H9 (cell line): ENCODE measurements around the gene P2RX5. TPM values are rescaled to one million over a fixed set of nuclear protein-coding genes. Genes with fewer than 3 reads are reported as not detected.

ENCODE experiments used
- DNase-seq: peaks from one replicate; pipeline ENCODE4 v3.0.0-alpha.2; 2017
- H2AFZ ChIP-seq: one replicate; pipeline ENCODE4 v1.6.1; 2013; ENCODE audit warnings: mild to moderate bottlenecking, low read length, control low read depth, moderate library complexity
- H2AK5ac ChIP-seq: 2 replicates; pipeline ENCODE4 v1.6.1; 2013; ENCODE audit warnings: low read length, control low read depth, mixed read lengths; ENCODE audit not compliant: insufficient read length
- H2BK120ac ChIP-seq: one replicate; pipeline ENCODE4 v1.6.1; 2013; ENCODE audit warnings: low read depth, mild to moderate bottlenecking, low read length, control low read depth, inconsistent platforms; ENCODE audit not compliant: poor library complexity, severe bottlenecking
- H2BK12ac ChIP-seq: 2 replicates; pipeline ENCODE4 v1.6.1; 2013; ENCODE audit warnings: low read length, control low read depth, mixed read lengths, low read depth; ENCODE audit not compliant: insufficient read length
- H2BK15ac ChIP-seq: 2 replicates; pipeline ENCODE4 v1.6.1; 2013; ENCODE audit warnings: low read depth, low read length, control low read depth
- H2BK20ac ChIP-seq: one replicate; pipeline ENCODE4 v1.6.1; 2013; ENCODE audit warnings: low read depth, mild to moderate bottlenecking, low read length, control low read depth, inconsistent platforms; ENCODE audit not compliant: poor library complexity, severe bottlenecking
- H2BK5ac ChIP-seq: 2 replicates; pipeline ENCODE4 v1.6.1; 2013; ENCODE audit warnings: low read length, control low read depth, mixed read lengths; ENCODE audit not compliant: insufficient read length
- H3K14ac ChIP-seq: 2 replicates; pipeline ENCODE4 v1.6.1; 2013; ENCODE audit warnings: low read length, control low read depth; ENCODE audit not compliant: insufficient read depth
- H3K18ac ChIP-seq: 2 replicates; pipeline ENCODE4 v1.6.1; 2013; ENCODE audit warnings: low read depth, mild to moderate bottlenecking, mixed read lengths, low read length, control low read depth; ENCODE audit not compliant: insufficient read length
- H3K23ac ChIP-seq: 2 replicates; pipeline ENCODE4 v1.6.1; 2013; ENCODE audit warnings: low read length, control low read depth, mixed read lengths, low read depth; ENCODE audit not compliant: insufficient read length
- H3K23me2 ChIP-seq: 2 replicates; pipeline ENCODE4 v1.6.1; 2013; ENCODE audit warnings: low read depth, mild to moderate bottlenecking, mixed read lengths, low read length, control low read depth; ENCODE audit not compliant: insufficient read length, poor library complexity, severe bottlenecking
- H3K27ac ChIP-seq: 2 replicates; pipeline ENCODE4 v1.5.1; 2013; ENCODE audit warnings: low read length, control low read depth, mixed read lengths, low read depth; ENCODE audit not compliant: insufficient read length
- H3K27me3 ChIP-seq: 2 replicates; pipeline ENCODE4 v1.6.1; 2013; ENCODE audit warnings: low read length, control low read depth, inconsistent platforms; ENCODE audit not compliant: insufficient read depth
- H3K4ac ChIP-seq: 2 replicates; pipeline ENCODE4 v1.6.1; 2013; ENCODE audit warnings: low read depth, mild to moderate bottlenecking, control low read depth, inconsistent platforms, low read length, moderate library complexity
- H3K4me1 ChIP-seq: 2 replicates; pipeline ENCODE4 v1.6.1; 2013; ENCODE audit warnings: low read length, control low read depth, inconsistent platforms; ENCODE audit not compliant: insufficient read depth
- H3K4me2 ChIP-seq: 2 replicates; pipeline ENCODE4 v1.6.1; 2013; ENCODE audit warnings: low read length, control low read depth, mixed read lengths; ENCODE audit not compliant: insufficient read length, insufficient read depth
- H3K56ac ChIP-seq: 2 replicates; pipeline ENCODE4 v1.6.1; 2013; ENCODE audit warnings: low read depth, mild to moderate bottlenecking, mixed read lengths, low read length, control low read depth; ENCODE audit not compliant: insufficient read length
- H3K79me1 ChIP-seq: 2 replicates; pipeline ENCODE4 v1.6.1; 2013; ENCODE audit warnings: low read depth, mild to moderate bottlenecking, moderate library complexity, low read length, control low read depth, inconsistent platforms; ENCODE audit not compliant: insufficient read depth, poor library complexity, severe bottlenecking
- H3K79me2 ChIP-seq: 2 replicates; pipeline ENCODE4 v1.6.1; 2013; ENCODE audit warnings: low read length, control low read depth, inconsistent platforms; ENCODE audit not compliant: insufficient read depth
- H3K9ac ChIP-seq: 2 replicates; pipeline ENCODE4 v1.6.1; 2013; ENCODE audit warnings: low read length, control low read depth, mixed read lengths; ENCODE audit not compliant: insufficient read length; ENCODE audit errors: extremely low read depth
- H3K9me3 ChIP-seq: one replicate; pipeline ENCODE4 v1.6.1; 2013; ENCODE audit warnings: low read depth, low read length, inconsistent platforms; ENCODE audit not compliant: control insufficient read depth
- H3T11ph ChIP-seq: one replicate; pipeline ENCODE4 v1.6.1; 2013; ENCODE audit warnings: mild to moderate bottlenecking, low read length, control low read depth, inconsistent platforms
- H4K20me1 ChIP-seq: one replicate; pipeline ENCODE4 v1.6.1; 2013; ENCODE audit not compliant: control insufficient read depth, insufficient read length, insufficient read depth
- H4K5ac ChIP-seq: 2 replicates; pipeline ENCODE4 v1.6.1; 2013; ENCODE audit warnings: low read depth, mild to moderate bottlenecking, mixed read lengths, low read length, control low read depth; ENCODE audit not compliant: insufficient read length
- H4K8ac ChIP-seq: replicated peaks from 2 replicates; pipeline ENCODE4 v1.6.1; 2013; ENCODE audit warnings: low read length, control low read depth, mixed read lengths, low read depth; ENCODE audit not compliant: insufficient read length
- H4K91ac ChIP-seq: 2 replicates; pipeline ENCODE4 v1.6.1; 2013; ENCODE audit warnings: low read depth, mild to moderate bottlenecking, moderate library complexity, mixed read lengths, low read length, control low read depth; ENCODE audit not compliant: insufficient read length
- H3K27ac Mint-ChIP-seq, 3 experiments: 2 replicates in 2 of 3; 3 replicates in 1 of 3; pipeline ENCODE4 v1.8.0; 2020 to 2021; ENCODE audit warnings: mixed read lengths in 3 of 3, mild to moderate bottlenecking in 1 of 3, moderate library complexity in 1 of 3
- H3K27me3 Mint-ChIP-seq: 2 replicates; pipeline ENCODE4 v1.8.0; 2021; ENCODE audit warnings: low read depth, mild to moderate bottlenecking, moderate library complexity, mixed read lengths
- H3K36me3 Mint-ChIP-seq, 3 experiments: 2 replicates in 2 of 3; 3 replicates in 1 of 3; pipeline ENCODE4 v1.8.0; 2020 to 2021; ENCODE audit warnings: low read depth in 3 of 3, mixed read lengths in 3 of 3; ENCODE audit not compliant: insufficient read depth in 1 of 3
- H3K4me1 Mint-ChIP-seq, 2 experiments: 2 replicates each; pipeline ENCODE4 v1.8.0; 2020; ENCODE audit warnings: mixed read lengths in 2 of 2
- H3K4me3 Mint-ChIP-seq, 2 experiments: 2 replicates in 1 of 2; 3 replicates in 1 of 2; pipeline ENCODE4 v1.8.0; 2020 to 2021; ENCODE audit warnings: mild to moderate bottlenecking in 2 of 2, mixed read lengths in 2 of 2, moderate library complexity in 1 of 2
- H3K9me3 Mint-ChIP-seq, 2 experiments: 2 replicates in 1 of 2; 3 replicates in 1 of 2; pipeline ENCODE4 v1.8.0; 2020; ENCODE audit warnings: mild to moderate bottlenecking in 2 of 2, mixed read lengths in 2 of 2, moderate library complexity in 1 of 2
- WGBS: extraction: QIAGEN DNeasy Blood & Tissue Kit; methylation state at CpG from one replicate; pipeline ENCODE4 v1.1.7; 2013; ENCODE audit warnings: missing lambda C conversion rate, low lambda C conversion rate, mixed read lengths; ENCODE audit not compliant: insufficient read length; ENCODE audit errors: extremely low coverage; 5-methylcytosine and 5-hydroxymethylcytosine counted together
- total RNA-seq: library from RNA; stranded (reverse); gene quantifications from 2 replicates; pipeline ENCODE4 v1.2.1, GENCODE V29; 2021
- TF ChIP-seq, protein P1 (sequence below): fragments of 200-600 bp; sonication (generic); conservative IDR thresholded peaks from 3 replicates; pipeline ENCODE4 v1.8.0; 2021; ENCODE audit warnings: antibody characterized with exemption, mild to moderate bottlenecking

Gene P2RX5
- total RNA-seq, 1 experiment from 2014 or later: 4.7 TPM

DNA sequence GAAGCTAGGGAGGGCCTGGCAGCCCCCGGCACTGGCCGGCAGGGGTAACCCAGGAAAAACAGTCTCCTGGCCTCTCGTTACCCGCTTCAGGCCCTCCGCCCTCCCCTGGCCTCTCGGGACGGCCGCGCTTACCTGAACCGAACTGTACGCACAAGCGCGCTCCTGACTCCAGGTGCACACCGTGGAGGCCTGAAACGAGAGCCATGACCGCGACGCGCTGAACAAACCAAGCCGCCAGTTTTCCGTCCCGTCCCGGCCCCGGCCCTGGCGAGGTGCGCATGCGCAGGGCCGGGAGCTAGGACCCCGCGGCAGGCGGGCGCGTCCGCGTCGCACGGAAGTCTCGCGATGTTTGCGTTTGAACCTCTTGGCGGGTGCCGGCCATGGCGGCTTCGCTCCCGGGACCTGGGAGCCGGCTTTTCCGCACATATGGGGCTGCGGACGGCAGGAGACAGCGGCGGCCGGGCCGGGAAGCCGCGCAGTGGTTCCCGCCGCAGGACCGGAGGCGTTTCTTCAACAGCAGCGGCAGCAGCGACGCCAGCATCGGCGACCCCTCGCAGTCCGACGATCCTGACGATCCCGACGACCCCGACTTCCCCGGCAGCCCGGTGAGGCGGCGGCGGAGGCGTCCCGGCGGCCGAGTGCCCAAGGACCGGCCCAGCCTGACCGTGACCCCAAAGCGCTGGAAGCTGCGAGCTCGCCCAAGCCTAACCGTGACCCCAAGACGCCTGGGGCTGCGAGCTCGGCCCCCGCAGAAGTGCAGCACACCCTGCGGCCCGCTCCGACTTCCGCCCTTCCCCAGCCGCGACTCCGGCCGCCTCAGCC is 27.8 kb upstream of the P2RX5 start, which contains the start of gene HASPIN:
Gene HASPIN, plus strand, starts transcription at position 348 of the 822 bp plus-strand sequence. Its CDS starts 33 bp downstream, at position 381.
- Histone ChIP-seq H3K79me2 (peaks cover 8% of the 10 kb centered on the region; the same call in 1 of the 2 replicates), H2AFZ (no peak within 1 kb of the TSS), H2BK5ac (no peak within 1 kb of the TSS), H3K23me2 (peaks cover 11% of the 10 kb centered on the region), H3K79me1 (peaks cover 6% of the 10 kb centered on the region), H3K56ac (no peak within 1 kb of the TSS), H2BK20ac (no peak within 1 kb of the TSS), H3K9ac (peak within 1 kb of the TSS; percentile 93), H2AK5ac (no peak within 1 kb of the TSS), H2BK15ac (no peak within 1 kb of the TSS), H3K4ac (no peak within 1 kb of the TSS), H3K4me2 (peak within 1 kb of the TSS; percentile 89), H4K5ac (no peak within 1 kb of the TSS), H3K18ac (peak within 1 kb of the TSS; percentile 85), H2BK120ac (no peak within 1 kb of the TSS), H3K4me1 (no peaks in the 10 kb centered on the region), H3K9me3 (no peaks in the 10 kb centered on the region), H3K23ac (no peak within 1 kb of the TSS), H4K91ac (no peak within 1 kb of the TSS), H3K27ac (no peak within 1 kb of the TSS), H3K14ac (peak within 1 kb of the TSS; percentile 92), H3K27me3 (no peaks in the 10 kb centered on the region), H4K20me1 (no peaks in the 10 kb centered on the region), H2BK12ac (no peak within 1 kb of the TSS), H4K8ac (no peak within 1 kb of the TSS), H3T11ph (no peak within 1 kb of the TSS)
- H3K4me3 Mint-ChIP-seq: peak within 1 kb of the TSS; percentile 94
- peaks cover 34 to 51% (median 44%) of the 10 kb centered on the region in 3 experiments for H3K36me3 Mint-ChIP-seq
- H3K27me3 Mint-ChIP-seq: no peaks in the 10 kb centered on the region
- H3K9me3 Mint-ChIP-seq: no peaks in the 10 kb centered on the region
- H3K4me1 Mint-ChIP-seq: peaks cover 17 to 25% of the 10 kb centered on the region in 2 experiments
- DNase-seq: peak; percentile 94
- peak within 1 kb of the TSS; percentile 48 to 98 (median 94); a peak in 6 of 7 replicates for H3K27ac Mint-ChIP-seq
- TF ChIP-seq, protein P1, sequence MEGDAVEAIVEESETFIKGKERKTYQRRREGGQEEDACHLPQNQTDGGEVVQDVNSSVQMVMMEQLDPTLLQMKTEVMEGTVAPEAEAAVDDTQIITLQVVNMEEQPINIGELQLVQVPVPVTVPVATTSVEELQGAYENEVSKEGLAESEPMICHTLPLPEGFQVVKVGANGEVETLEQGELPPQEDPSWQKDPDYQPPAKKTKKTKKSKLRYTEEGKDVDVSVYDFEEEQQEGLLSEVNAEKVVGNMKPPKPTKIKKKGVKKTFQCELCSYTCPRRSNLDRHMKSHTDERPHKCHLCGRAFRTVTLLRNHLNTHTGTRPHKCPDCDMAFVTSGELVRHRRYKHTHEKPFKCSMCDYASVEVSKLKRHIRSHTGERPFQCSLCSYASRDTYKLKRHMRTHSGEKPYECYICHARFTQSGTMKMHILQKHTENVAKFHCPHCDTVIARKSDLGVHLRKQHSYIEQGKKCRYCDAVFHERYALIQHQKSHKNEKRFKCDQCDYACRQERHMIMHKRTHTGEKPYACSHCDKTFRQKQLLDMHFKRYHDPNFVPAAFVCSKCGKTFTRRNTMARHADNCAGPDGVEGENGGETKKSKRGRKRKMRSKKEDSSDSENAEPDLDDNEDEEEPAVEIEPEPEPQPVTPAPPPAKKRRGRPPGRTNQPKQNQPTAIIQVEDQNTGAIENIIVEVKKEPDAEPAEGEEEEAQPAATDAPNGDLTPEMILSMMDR: peak; percentile 53; the same call in 2 of the 3 replicates
- no CpG with 5 or more reads among the region's 98 CpGs for WGBS
